OCI-LY3 (cell line): ENCODE data around the gene RNF11.

Experiments used
- H2AFZ ChIP-seq: fragments of 200-600, 300-600 bp; shearing (Covaris generic); 2 replicates; pipeline ENCODE4 v1.6.0; 2014; ENCODE audit warnings: antibody characterized with exemption, low read depth, low read length
- H3K27ac ChIP-seq: fragments of 200-600, 300-600 bp; sonication (generic); 2 replicates; pipeline ENCODE4 v1.5.1; 2014; ENCODE audit warnings: mild to moderate bottlenecking, low read length, moderate library complexity, mixed read lengths
- H3K27me3 ChIP-seq: fragments of 200-600, 300-600 bp; sonication (generic); 2 replicates; pipeline ENCODE4 v1.6.1; 2014; ENCODE audit warnings: low read depth, low read length, mixed read lengths
- H3K36me3 ChIP-seq: fragments of 200-600, 300-600 bp; sonication (generic); replicated peaks from 2 replicates; pipeline ENCODE3; 2014; ENCODE audit warnings: low read depth, low read length, mixed read lengths
- H3K4me1 ChIP-seq: fragments of 300-600, 200-600 bp; sonication (generic); 2 replicates; pipeline ENCODE4 v1.6.1; 2014; ENCODE audit warnings: low read length, mixed read lengths
- H3K4me2 ChIP-seq: fragments of 200-600, 300-600 bp; sonication (generic); 2 replicates; pipeline ENCODE4 v1.6.1; 2014; ENCODE audit warnings: low read length, mixed read lengths
- H3K4me3 ChIP-seq: fragments of 300-600, 200-600 bp; sonication (generic); 2 replicates; pipeline ENCODE4 v1.5.1; 2014; ENCODE audit warnings: antibody characterized with exemption, mild to moderate bottlenecking, low read length, moderate library complexity
- H3K79me2 ChIP-seq: fragments of 300-600, 200-600 bp; shearing (Covaris generic); 2 replicates; pipeline ENCODE4 v1.6.1; 2014; ENCODE audit warnings: mild to moderate bottlenecking, low read length, mixed read lengths
- H3K9ac ChIP-seq: fragments of 300-600, 200-600 bp; shearing (Covaris generic); 2 replicates; pipeline ENCODE4 v1.6.0; 2014; ENCODE audit warnings: mild to moderate bottlenecking, low read length, moderate library complexity
- H3K9me3 ChIP-seq: fragments of 200-600, 300-600 bp; shearing (Covaris generic); 2 replicates; pipeline ENCODE4 v1.6.1; 2014; ENCODE audit warnings: low read length, mixed read lengths; ENCODE audit not compliant: insufficient read depth
- H4K20me1 ChIP-seq: fragments of 200-600, 300-600 bp; sonication (generic); 2 replicates; pipeline ENCODE4 v1.6.1; 2016; ENCODE audit warnings: low read length, mixed read lengths; ENCODE audit not compliant: insufficient read depth
- CTCF ChIP-seq: fragments of 200-600, 300-600 bp; sonication (generic); IDR thresholded peaks from 2 replicates; pipeline ENCODE4 v1.5.1; 2014; ENCODE audit warnings: antibody characterized with exemption, low read length, low read depth
- EZH2phosphoT487 ChIP-seq: fragments of 200-600 bp; shearing (Covaris generic); IDR thresholded peaks from 2 replicates; pipeline ENCODE4 v1.6.1; 2018; ENCODE audit warnings: antibody characterized with exemption, mixed run types, low read depth

The RNF11 gene

DNA sequence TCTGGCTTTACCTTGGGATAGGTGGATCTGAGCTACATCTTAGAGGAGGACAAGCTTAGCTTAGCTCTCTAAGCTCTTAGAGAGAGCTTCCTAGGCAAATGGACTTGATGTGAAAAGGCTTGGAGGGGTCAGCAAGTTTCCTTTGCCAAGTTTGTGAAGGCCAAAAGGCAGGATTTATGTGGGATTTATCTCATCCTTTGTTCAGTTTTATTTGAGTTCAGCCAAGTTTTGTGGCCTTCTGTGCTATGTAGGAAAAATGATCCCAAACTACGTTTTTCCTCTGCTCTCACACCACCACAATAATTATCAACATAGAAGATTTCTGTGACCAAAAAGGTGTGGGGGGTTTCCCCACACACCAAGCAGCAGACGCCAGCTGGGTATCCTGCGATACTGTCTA, 26.0 kb upstream of the RNF11 start:
- no peaks in the 10 kb centered on the region for H3K9me3 ChIP-seq
- no peaks in the 10 kb centered on the region for H3K36me3 ChIP-seq
- H4K20me1 ChIP-seq = no peaks in the 10 kb centered on the region
- H3K9ac ChIP-seq = no peak overlapping the region
- no peak overlapping the region for H3K4me2 ChIP-seq
- H3K27me3 ChIP-seq = no peaks in the 10 kb centered on the region
- H3K79me2 ChIP-seq = no peaks in the 10 kb centered on the region
- no peak for TF ChIP-seq EZH2phosphoT487
- no peak for TF ChIP-seq CTCF
- no peak overlapping the region for H3K4me3 ChIP-seq
- H3K4me1 ChIP-seq = no peaks in the 10 kb centered on the region
- H2AFZ ChIP-seq = no peak overlapping the region
- H3K27ac ChIP-seq = no peak overlapping the region

GRCh38 chr1:51210676-51211075, 25.4 kb upstream of the RNF11 start:
- Histone ChIP-seq H3K79me2 (no peaks in the 10 kb centered on the region), H3K27me3 (no peaks in the 10 kb centered on the region), H3K36me3 (no peaks in the 10 kb centered on the region), H4K20me1 (no peaks in the 10 kb centered on the region), H3K4me3 (no peak overlapping the region), H3K9me3 (no peaks in the 10 kb centered on the region), H3K4me1 (no peaks in the 10 kb centered on the region), H2AFZ (no peak overlapping the region), H3K4me2 (no peak overlapping the region), H3K27ac (no peak overlapping the region), H3K9ac (no peak overlapping the region)
- no peak for TF ChIP-seq EZH2phosphoT487
- TF ChIP-seq CTCF = no peak

DNA sequence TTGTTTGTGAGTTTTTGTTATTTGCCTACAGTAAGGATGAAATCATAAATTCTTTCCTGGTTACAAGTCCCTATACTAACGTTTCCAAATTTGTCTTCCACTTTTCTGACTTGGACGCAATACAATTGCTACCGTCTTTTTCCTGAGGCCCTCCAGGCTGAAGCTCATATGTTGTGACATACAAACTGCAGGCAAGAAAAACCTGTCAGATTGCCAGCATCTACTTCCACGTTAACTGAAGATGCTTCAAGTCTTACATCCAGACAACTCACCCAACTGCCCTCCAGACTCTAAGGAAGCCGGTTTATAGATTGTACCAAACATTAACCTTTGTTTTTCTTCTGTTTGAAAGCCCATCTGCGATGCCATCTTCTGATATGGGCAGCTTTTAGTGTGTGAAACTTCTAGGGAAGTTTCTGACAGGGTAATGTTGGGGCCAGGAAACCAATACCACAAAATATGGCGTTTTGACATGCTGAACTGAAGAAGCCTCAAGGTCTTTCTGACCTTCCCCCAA, 21.4 kb upstream of the RNF11 start:
- H3K27me3 ChIP-seq = no peaks in the 10 kb centered on the region
- no peak overlapping the region for H3K27ac ChIP-seq
- H3K9ac ChIP-seq = no peak overlapping the region
- no peak overlapping the region for H3K4me3 ChIP-seq
- no peaks in the 10 kb centered on the region for H4K20me1 ChIP-seq
- no peaks in the 10 kb centered on the region for H3K79me2 ChIP-seq
- no peak overlapping the region for H2AFZ ChIP-seq
- TF ChIP-seq EZH2phosphoT487 (no peak), CTCF (no peak)
- no peak overlapping the region for H3K4me2 ChIP-seq
- no peaks in the 10 kb centered on the region for H3K36me3 ChIP-seq
- no peaks in the 10 kb centered on the region for H3K4me1 ChIP-seq
- H3K9me3 ChIP-seq = no peaks in the 10 kb centered on the region

DNA sequence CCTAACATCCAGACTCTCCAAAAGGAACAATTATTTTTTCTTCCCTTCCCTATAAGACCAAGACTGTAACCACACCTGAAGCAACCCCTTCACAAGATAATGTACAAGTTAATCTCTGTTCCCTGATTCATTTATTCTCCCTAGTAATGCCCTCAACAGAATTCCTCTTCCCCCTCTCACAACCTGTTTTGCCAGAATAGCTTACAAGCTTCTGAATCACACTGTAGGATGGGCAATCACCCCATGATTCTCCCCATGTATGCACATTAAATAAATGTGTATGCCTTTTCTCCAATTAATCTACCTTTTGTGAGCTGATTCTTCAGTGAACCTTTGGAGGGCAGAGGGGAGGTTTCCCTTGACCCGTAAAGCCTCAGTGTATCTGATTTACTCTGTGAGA, 20.9 kb upstream of the RNF11 start:
- H3K27ac ChIP-seq = no peak overlapping the region
- H3K79me2 ChIP-seq = no peaks in the 10 kb centered on the region
- TF ChIP-seq EZH2phosphoT487 = no peak
- no peak for TF ChIP-seq CTCF

More for the DNA sequence above, 20.9 kb upstream of the RNF11 start:
- H3K27me3 ChIP-seq = no peaks in the 10 kb centered on the region
- H3K9ac ChIP-seq = no peak overlapping the region
- no peak overlapping the region for H2AFZ ChIP-seq
- H3K4me2 ChIP-seq = no peak overlapping the region
- no peaks in the 10 kb centered on the region for H3K4me1 ChIP-seq
- no peaks in the 10 kb centered on the region for H3K9me3 ChIP-seq
- H3K36me3 ChIP-seq = no peaks in the 10 kb centered on the region
- no peaks in the 10 kb centered on the region for H4K20me1 ChIP-seq
- no peak overlapping the region for H3K4me3 ChIP-seq
